Gastrocnemius medialis (tissue), 4 donors: Measurements from ENCODE around the gene ATF7IP. TPM values are rescaled to one million over a fixed set of nuclear protein-coding genes. Genes with fewer than 3 reads are reported as not detected.

Source experiments
- ATAC-seq, 2 donors: fragments of 150-250 bp; one replicate each; pipeline ENCODE4 v1.9.1; 2016
- DNase-seq, 2 donors: peaks; one replicate each; pipeline ENCODE4 v3.0.0-alpha.2; 2019
- H3K27ac ChIP-seq, 4 donors: fragments of 200-600 bp; sonication (generic); 1 replicate in 1 of 4; 2 replicates in 3 of 4; pipeline ENCODE4 v1.5.1; 2016 to 2018; ENCODE audit warnings: mild to moderate bottlenecking in 2 of 4, moderate library complexity in 1 of 4
- H3K27me3 ChIP-seq, 3 donors: fragments of 200-600 bp; sonication (generic) in 2 of 3; 1 replicate in 1 of 3; 2 replicates in 2 of 3; pipeline versions ENCODE4 v1.5.1 to v1.6.0; 2016 to 2019; ENCODE audit warnings: mild to moderate bottlenecking in 1 of 3, moderate library complexity in 1 of 3
- H3K36me3 ChIP-seq, 2 donors: fragments of 200-600 bp; sonication (generic) in 1 of 2; one replicate each; pipeline ENCODE4 v1.5.1; 2017 to 2018
- H3K4me1 ChIP-seq, 2 donors: fragments of 200-600 bp; sonication (generic) in 1 of 2; one replicate each; pipeline ENCODE4 v1.5.1; 2016 to 2017; ENCODE audit warnings: mild to moderate bottlenecking in 2 of 2
- H3K4me3 ChIP-seq, 4 donors: fragments of 200-600 bp; sonication (generic) in 3 of 4; 1 replicate in 1 of 4; 2 replicates in 3 of 4; pipeline ENCODE4 v1.5.1; 2016 to 2019; ENCODE audit warnings: mild to moderate bottlenecking in 2 of 4
- H3K9me3 ChIP-seq, 3 donors: fragments of 200-600 bp; sonication (generic) in 2 of 3; 1 replicate in 1 of 3; 2 replicates in 2 of 3; pipeline ENCODE4 v1.5.1; 2016 to 2019
- CTCF ChIP-seq, 5 experiments: fragments of 450-650 bp in 3 of 5; fragments of 200-600 bp in 2 of 5; sonication (generic) in 2 of 5; IDR thresholded peaks in 4 of 5; conservative IDR thresholded peaks in 1 of 5; 1 replicate in 4 of 5; 2 replicates in 1 of 5; pipeline ENCODE4 v1.5.1; 2016 to 2019; ENCODE audit warnings: antibody characterized with exemption in 5 of 5, mild to moderate bottlenecking in 3 of 5, moderate library complexity in 3 of 5
- POLR2A ChIP-seq, 2 donors: fragments of 450-650 bp; IDR thresholded peaks; one replicate each; pipeline ENCODE4 v1.6.1; 2017; ENCODE audit warnings: antibody characterized with exemption in 2 of 2, mild to moderate bottlenecking in 2 of 2, moderate library complexity in 2 of 2
- in situ Hi-C, 4 donors: fragments of 200-750 bp; cut with MboI; loops; one replicate each; pipeline versions ENCODE4 v1.15.0 to v1.8.0; 2017; ENCODE audit warnings: low sequenced_read_pairs in 4 of 4
- intact Hi-C: fragments of 100-400 bp; cut with DNase I; formaldehyde crosslinking; loops from one replicate; pipeline ENCODE4 v1.15.1; 2023; ENCODE audit warnings: low total_unique reads
- total RNA-seq, 4 donors: library from RNA; depleted of rRNA; stranded (reverse); fragments of >200 nt; gene quantifications; one replicate each; pipeline versions ENCODE4 v1.1.0 to v1.2.3, GENCODE V29; 2016

The ATF7IP gene
- total RNA-seq, 4 donors from 2014 or later = 15.9 to 42.2 (median 30.7) TPM

GRCh38 chr12:14521822-14522221 is 156.3 kb downstream of the ATF7IP start:
- in situ Hi-C loops (no loop called here), intact Hi-C loops (no loop called here)
- Histone ChIP-seq H3K27ac (no peak overlapping the region), H3K4me1 (no peaks in the 10 kb centered on the region), H3K9me3 (peaks cover 0 to 7% (median 0%) of the 10 kb centered on the region in 3 donors), H3K27me3 (no peaks in the 10 kb centered on the region), H3K36me3 (no peaks in the 10 kb centered on the region), H3K4me3 (no peak overlapping the region)
- ATAC-seq (no peak), DNase-seq (no peak)
- TF ChIP-seq CTCF (IDR thresholded peaks at IDR 0.05 in 4 of 5, conservative IDR thresholded peaks at IDR 0.05 in 1 of 5) = no peak
- no peak for TF ChIP-seq POLR2A (IDR thresholded peaks at IDR 0.05)

GRCh38 chr12:14525964-14526363 is 160.5 kb downstream of the ATF7IP start:
- Histone ChIP-seq H3K4me3 (no peak overlapping the region), H3K27ac (no peak overlapping the region), H3K27me3 (no peaks in the 10 kb centered on the region), H3K4me1 (no peaks in the 10 kb centered on the region), H3K9me3 (peaks cover 0 to 7% (median 0%) of the 10 kb centered on the region in 3 donors), H3K36me3 (no peaks in the 10 kb centered on the region)
- DNase-seq (no peak), ATAC-seq (no peak)
- in situ Hi-C loops = no loop called here
- intact Hi-C loops = no loop called here
- no peak for TF ChIP-seq POLR2A (IDR thresholded peaks at IDR 0.05)

GRCh38 chr12:14532152-14532551 is 166.7 kb downstream of the ATF7IP start:
- no peak for TF ChIP-seq CTCF (IDR thresholded peaks at IDR 0.05 in 4 of 5, conservative IDR thresholded peaks at IDR 0.05 in 1 of 5)
- TF ChIP-seq POLR2A (IDR thresholded peaks at IDR 0.05) = no peak
- H3K36me3 ChIP-seq = peaks cover 0 to 16% of the 10 kb centered on the region in 2 donors
- no peak overlapping the region for H3K27ac ChIP-seq
- H3K4me1 ChIP-seq = no peaks in the 10 kb centered on the region
- DNase-seq (no peak), ATAC-seq (no peak)
- intact Hi-C loops = no loop called here
- H3K9me3 ChIP-seq = no peaks in the 10 kb centered on the region
- no peaks in the 10 kb centered on the region for H3K27me3 ChIP-seq
- in situ Hi-C loops = no loop called here
- no peak overlapping the region for H3K4me3 ChIP-seq

GRCh38 chr12:14537088-14537487 is 171.6 kb downstream of the ATF7IP start:
- peaks cover 0 to 16% of the 10 kb centered on the region in 2 donors for H3K36me3 ChIP-seq

GRCh38 chr12:14540801-14541462 is 175.4 kb downstream of the ATF7IP start:
- no peak for ATAC-seq
- H3K27ac ChIP-seq = no peak overlapping the region
- H3K27me3 ChIP-seq = no peaks in the 10 kb centered on the region
- in situ Hi-C loops (no loop called here), intact Hi-C loops (no loop called here)
- TF ChIP-seq CTCF (IDR thresholded peaks at IDR 0.05 in 4 of 5, conservative IDR thresholded peaks at IDR 0.05 in 1 of 5) (no peak), POLR2A (IDR thresholded peaks at IDR 0.05) (no peak)
- peaks cover 0 to 7% of the 10 kb centered on the region in 2 donors for H3K36me3 ChIP-seq
- H3K4me3 ChIP-seq = no peak overlapping the region
- H3K9me3 ChIP-seq = no peaks in the 10 kb centered on the region
- no peak for DNase-seq
- no peaks in the 10 kb centered on the region for H3K4me1 ChIP-seq

More at GRCh38 chr12:14537088-14537487, 171.6 kb downstream of the ATF7IP start:
- Histone ChIP-seq H3K4me1 (no peaks in the 10 kb centered on the region), H3K4me3 (no peak overlapping the region), H3K9me3 (no peaks in the 10 kb centered on the region), H3K27me3 (no peaks in the 10 kb centered on the region), H3K27ac (no peak overlapping the region)
- DNase-seq = no peak
- ATAC-seq = no peak
- intact Hi-C loops = no loop called here
- in situ Hi-C loops = no loop called here
- TF ChIP-seq CTCF (IDR thresholded peaks at IDR 0.05 in 4 of 5, conservative IDR thresholded peaks at IDR 0.05 in 1 of 5) = no peak
- TF ChIP-seq POLR2A (IDR thresholded peaks at IDR 0.05) = no peak
